Measurements from ENCODE around the gene APOM.
A peak's percentile ranks its signal among the peaks of the same experiment; 100 is the strongest.

Gene APOM

GRCh38 chr6:31655349-31656237, at the start of gene APOM:
APOM (plus strand) TSS chr6:31655894; CDS start chr6:31655967, 73 bp downstream.
- H3K4me3 ChIP-seq (replicated peaks in 1 of 2; ENCODE audit: low read depth in 2 of 2, low read length in 2 of 2), result no peak within 1 kb of the TSS
- no peak for TF ChIP-seq CTCF (IDR thresholded peaks at IDR 0.05; ENCODE audit: low read depth, low read length)
- no peak for DNase-seq (ENCODE audit: low read depth in 2 of 2)

- no peak for DNase-seq (ENCODE audit: low read depth in 2 of 2)
- no peak for TF ChIP-seq CTCF (IDR thresholded peaks at IDR 0.05; ENCODE audit: low read depth, low read length)
- H3K4me3 ChIP-seq (replicated peaks in 1 of 2; ENCODE audit: low read depth in 2 of 2, low read length in 2 of 2), result no peak overlapping the region
These were observed 48.4 kb upstream of the APOM start for GRCh38 chr6:31607317-31607716.

- DNase-seq (ENCODE audit: low read depth in 2 of 2), result peak in 1 of 2 donors; percentile 38
- H3K4me3 ChIP-seq (replicated peaks in 1 of 2; ENCODE audit: low read depth in 2 of 2, low read length in 2 of 2), result no peak overlapping the region
- no peak for TF ChIP-seq CTCF (IDR thresholded peaks at IDR 0.05; ENCODE audit: low read depth, low read length)
These were observed 45.9 kb upstream of the APOM start for GRCh38 chr6:31609519-31610406.

- no peak for DNase-seq (ENCODE audit: low read depth in 2 of 2)
- no peak for TF ChIP-seq CTCF (IDR thresholded peaks at IDR 0.05; ENCODE audit: low read depth, low read length)
These were observed 44.7 kb upstream of the APOM start for GRCh38 chr6:31610968-31611367.

GRCh38 chr6:31614075-31614619, 41.5 kb upstream of the APOM start:
- no peak for TF ChIP-seq CTCF (IDR thresholded peaks at IDR 0.05; ENCODE audit: low read depth, low read length)
- H3K4me3 ChIP-seq (replicated peaks in 1 of 2; ENCODE audit: low read depth in 2 of 2, low read length in 2 of 2), result no peak overlapping the region
- no peak for DNase-seq (ENCODE audit: low read depth in 2 of 2)

More at GRCh38 chr6:31610968-31611367, 44.7 kb upstream of the APOM start:
- H3K4me3 ChIP-seq (replicated peaks in 1 of 2; ENCODE audit: low read depth in 2 of 2, low read length in 2 of 2), result no peak overlapping the region

GRCh38 chr6:31614684-31615578, 40.8 kb upstream of the APOM start, which contains the start of gene AIF1:
AIF1 (plus strand) TSS chr6:31615234; CDS start chr6:31615330, 96 bp downstream.
- no peak within 1 kb of the TSS for H3K4me3 ChIP-seq (replicated peaks in 1 of 2; ENCODE audit: low read depth in 2 of 2, low read length in 2 of 2)
- no peak for TF ChIP-seq CTCF (IDR thresholded peaks at IDR 0.05; ENCODE audit: low read depth, low read length)
- no peak for DNase-seq (ENCODE audit: low read depth in 2 of 2)
